ENCODE results near the gene CYP21A2. TPM values are rescaled to one million over a fixed set of nuclear protein-coding genes. Genes with fewer than 3 reads are reported as not detected.

The CYP21A2 gene
- total and polyA plus RNA-seq, 10 of the 15 experiments (the other 5 are each of a cell fraction or from before 2014, with no cell fraction given), result 0.04 to 0.92 (median 0.23) TPM; not detected in 7

DNA sequence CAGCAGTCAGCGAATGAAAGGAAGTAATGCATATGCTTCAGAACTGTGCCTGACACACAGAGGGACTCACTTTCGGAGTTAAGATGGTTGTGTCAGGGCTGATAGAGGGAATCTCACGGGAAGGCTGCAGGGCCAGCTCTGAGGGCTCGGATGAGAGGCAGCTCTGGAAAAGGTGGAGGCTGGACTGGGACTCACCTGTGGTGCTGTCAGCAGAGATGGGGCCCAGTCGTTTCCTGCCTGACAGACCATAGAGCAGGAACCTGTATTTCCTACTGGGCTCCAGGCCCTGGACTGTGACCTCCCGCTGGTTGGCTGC, 9.3 kb downstream of the CYP21A2 start:
- no peak for ATAC-seq
- no peak for DNase-seq (ENCODE audit: low read depth, low spot score)
- Histone ChIP-seq H3K27me3 (replicated peaks in 1 of 2; ENCODE audit: control insufficient read depth in 2 of 2, insufficient read depth in 2 of 2, low read length in 1 of 2) (peaks cover 0 to 3% of the 10 kb centered on the region in 2 experiments; a peak in 2 of 4 replicates), H3K27ac (ENCODE audit: control insufficient read depth, insufficient read depth) (no peak overlapping the region), H3K4me3 (no peak overlapping the region), H3K36me3 (ENCODE audit: control insufficient read depth in 2 of 2, insufficient read depth in 2 of 2, low read length in 1 of 2) (no peaks in the 10 kb centered on the region), H3K4me2 (ENCODE audit: control insufficient read depth, insufficient read depth) (no peak overlapping the region), H3K4me1 (ENCODE audit: control insufficient read depth, insufficient read depth, low read length) (no peaks in the 10 kb centered on the region), H2AFZ (ENCODE audit: control insufficient read depth, low read depth, low read length) (no peak overlapping the region), H3K79me2 (ENCODE audit: control insufficient read depth, insufficient read depth, low read length) (no peaks in the 10 kb centered on the region), H3K9me3 (replicated peaks; ENCODE audit: control insufficient read depth, insufficient read depth, low read length) (no peaks in the 10 kb centered on the region), H3K9ac (ENCODE audit: control insufficient read depth, insufficient read depth, low read length) (no peak overlapping the region), H4K20me1 (ENCODE audit: control insufficient read depth, insufficient read depth) (no peaks in the 10 kb centered on the region)
- ChIA-PET RAD21 (ENCODE audit: unreplicated experiment) (interaction anchor here (0.8 kb wide), 1 partner anchor 665 kb away, joined by 3 read pairs; no protein-coding TSS in a partner anchor), POLR2A (no interaction called here), SMC1A (ENCODE audit: uncharacterized antibody, unreplicated experiment) (interaction anchor here (0.6 kb wide), 1 partner anchor 117 kb away, joined by 3 read pairs; no protein-coding TSS in a partner anchor), CTCF (interaction anchor here (0.6 to 1.2 kb wide), 4 partner anchors 16 to 107 kb away, joined by 3 to 6 read pairs (median 3); no protein-coding TSS in a partner anchor)
- no peak for TF ChIP-seq SIX5 (IDR thresholded peaks at IDR 0.05; ENCODE audit: low read depth, low read length, severe bottlenecking)
- TF ChIP-seq SMC3 (IDR thresholded peaks at IDR 0.05; ENCODE audit: borderline replicate concordance, low read length), result no peak
- TF ChIP-seq, protein P1, sequence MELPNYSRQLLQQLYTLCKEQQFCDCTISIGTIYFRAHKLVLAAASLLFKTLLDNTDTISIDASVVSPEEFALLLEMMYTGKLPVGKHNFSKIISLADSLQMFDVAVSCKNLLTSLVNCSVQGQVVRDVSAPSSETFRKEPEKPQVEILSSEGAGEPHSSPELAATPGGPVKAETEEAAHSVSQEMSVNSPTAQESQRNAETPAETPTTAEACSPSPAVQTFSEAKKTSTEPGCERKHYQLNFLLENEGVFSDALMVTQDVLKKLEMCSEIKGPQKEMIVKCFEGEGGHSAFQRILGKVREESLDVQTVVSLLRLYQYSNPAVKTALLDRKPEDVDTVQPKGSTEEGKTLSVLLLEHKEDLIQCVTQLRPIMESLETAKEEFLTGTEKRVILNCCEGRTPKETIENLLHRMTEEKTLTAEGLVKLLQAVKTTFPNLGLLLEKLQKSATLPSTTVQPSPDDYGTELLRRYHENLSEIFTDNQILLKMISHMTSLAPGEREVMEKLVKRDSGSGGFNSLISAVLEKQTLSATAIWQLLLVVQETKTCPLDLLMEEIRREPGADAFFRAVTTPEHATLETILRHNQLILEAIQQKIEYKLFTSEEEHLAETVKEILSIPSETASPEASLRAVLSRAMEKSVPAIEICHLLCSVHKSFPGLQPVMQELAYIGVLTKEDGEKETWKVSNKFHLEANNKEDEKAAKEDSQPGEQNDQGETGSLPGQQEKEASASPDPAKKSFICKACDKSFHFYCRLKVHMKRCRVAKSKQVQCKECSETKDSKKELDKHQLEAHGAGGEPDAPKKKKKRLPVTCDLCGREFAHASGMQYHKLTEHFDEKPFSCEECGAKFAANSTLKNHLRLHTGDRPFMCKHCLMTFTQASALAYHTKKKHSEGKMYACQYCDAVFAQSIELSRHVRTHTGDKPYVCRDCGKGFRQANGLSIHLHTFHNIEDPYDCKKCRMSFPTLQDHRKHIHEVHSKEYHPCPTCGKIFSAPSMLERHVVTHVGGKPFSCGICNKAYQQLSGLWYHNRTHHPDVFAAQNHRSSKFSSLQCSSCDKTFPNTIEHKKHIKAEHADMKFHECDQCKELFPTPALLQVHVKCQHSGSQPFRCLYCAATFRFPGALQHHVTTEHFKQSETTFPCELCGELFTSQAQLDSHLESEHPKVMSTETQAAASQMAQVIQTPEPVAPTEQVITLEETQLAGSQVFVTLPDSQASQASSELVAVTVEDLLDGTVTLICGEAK (IDR thresholded peaks at IDR 0.05; ENCODE audit: borderline replicate concordance), result no peak
- no peak for TF ChIP-seq FOS (IDR thresholded peaks at IDR 0.05; ENCODE audit: borderline replicate concordance, extremely low read depth, insufficient read length)
- TF ChIP-seq TARDBP (IDR thresholded peaks at IDR 0.05; ENCODE audit: borderline replicate concordance), result no peak
- TF ChIP-seq NRF1 (conservative IDR thresholded peaks at IDR 0.05; ENCODE audit: low read depth, low read length), result no peak
- TF ChIP-seq, protein P2, sequence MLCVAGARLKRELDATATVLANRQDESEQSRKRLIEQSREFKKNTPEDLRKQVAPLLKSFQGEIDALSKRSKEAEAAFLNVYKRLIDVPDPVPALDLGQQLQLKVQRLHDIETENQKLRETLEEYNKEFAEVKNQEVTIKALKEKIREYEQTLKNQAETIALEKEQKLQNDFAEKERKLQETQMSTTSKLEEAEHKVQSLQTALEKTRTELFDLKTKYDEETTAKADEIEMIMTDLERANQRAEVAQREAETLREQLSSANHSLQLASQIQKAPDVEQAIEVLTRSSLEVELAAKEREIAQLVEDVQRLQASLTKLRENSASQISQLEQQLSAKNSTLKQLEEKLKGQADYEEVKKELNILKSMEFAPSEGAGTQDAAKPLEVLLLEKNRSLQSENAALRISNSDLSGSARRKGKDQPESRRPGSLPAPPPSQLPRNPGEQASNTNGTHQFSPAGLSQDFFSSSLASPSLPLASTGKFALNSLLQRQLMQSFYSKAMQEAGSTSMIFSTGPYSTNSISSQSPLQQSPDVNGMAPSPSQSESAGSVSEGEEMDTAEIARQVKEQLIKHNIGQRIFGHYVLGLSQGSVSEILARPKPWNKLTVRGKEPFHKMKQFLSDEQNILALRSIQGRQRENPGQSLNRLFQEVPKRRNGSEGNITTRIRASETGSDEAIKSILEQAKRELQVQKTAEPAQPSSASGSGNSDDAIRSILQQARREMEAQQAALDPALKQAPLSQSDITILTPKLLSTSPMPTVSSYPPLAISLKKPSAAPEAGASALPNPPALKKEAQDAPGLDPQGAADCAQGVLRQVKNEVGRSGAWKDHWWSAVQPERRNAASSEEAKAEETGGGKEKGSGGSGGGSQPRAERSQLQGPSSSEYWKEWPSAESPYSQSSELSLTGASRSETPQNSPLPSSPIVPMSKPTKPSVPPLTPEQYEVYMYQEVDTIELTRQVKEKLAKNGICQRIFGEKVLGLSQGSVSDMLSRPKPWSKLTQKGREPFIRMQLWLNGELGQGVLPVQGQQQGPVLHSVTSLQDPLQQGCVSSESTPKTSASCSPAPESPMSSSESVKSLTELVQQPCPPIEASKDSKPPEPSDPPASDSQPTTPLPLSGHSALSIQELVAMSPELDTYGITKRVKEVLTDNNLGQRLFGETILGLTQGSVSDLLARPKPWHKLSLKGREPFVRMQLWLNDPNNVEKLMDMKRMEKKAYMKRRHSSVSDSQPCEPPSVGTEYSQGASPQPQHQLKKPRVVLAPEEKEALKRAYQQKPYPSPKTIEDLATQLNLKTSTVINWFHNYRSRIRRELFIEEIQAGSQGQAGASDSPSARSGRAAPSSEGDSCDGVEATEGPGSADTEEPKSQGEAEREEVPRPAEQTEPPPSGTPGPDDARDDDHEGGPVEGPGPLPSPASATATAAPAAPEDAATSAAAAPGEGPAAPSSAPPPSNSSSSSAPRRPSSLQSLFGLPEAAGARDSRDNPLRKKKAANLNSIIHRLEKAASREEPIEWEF (IDR thresholded peaks at IDR 0.05; ENCODE audit: insufficient replicate concordance, low read depth, low read length), result no peak
- in situ Hi-C loops (cut with MboI) (no loop called here), intact Hi-C loops (cut with micrococcal nuclease; ENCODE audit: unreplicated experiment) (loop anchor here (10.0 kb wide), 1 partner anchor 107 kb away; the partner anchor contains the start of genes PPT2 and PRRT1)
- BruUV-seq (replicated peaks), result no TSS peak
- 11% methylated on average over 6 of the region's 6 CpGs for WGBS (ENCODE audit: insufficient coverage, insufficient replicate concordance, low lambda C conversion rate, missing lambda C conversion rate)
- FAIRE-seq, result no peak
